HL-60 (cell line): ENCODE data around the gene DLG1.

ENCODE experiments used
- DNase-seq, 2 experiments: peaks; one replicate each; pipeline ENCODE4 v3.0.0-alpha.2; 2010 to 2020; ENCODE audit warnings: low read depth in 1 of 2, low spot score in 1 of 2
- H3K27ac ChIP-seq: fragments of 250-450 bp; sonication (Bioruptor Pico); replicated peaks from 2 replicates; pipeline ENCODE4 v1.5.1; 2020; ENCODE audit warnings: mild to moderate bottlenecking, moderate library complexity
- H3K27me3 ChIP-seq: fragments of 250-450 bp; sonication (Bioruptor Pico); 2 replicates; pipeline ENCODE4 v1.5.1; 2021; ENCODE audit warnings: mild to moderate bottlenecking, moderate library complexity; ENCODE audit not compliant: insufficient read depth, poor library complexity, severe bottlenecking
- H3K4me3 ChIP-seq: replicated peaks from 2 replicates; pipeline ENCODE4 v1.5.1; 2011; ENCODE audit warnings: mild to moderate bottlenecking, control low read depth, low read length; ENCODE audit not compliant: insufficient read depth
- GABPA ChIP-seq: IDR thresholded peaks from 2 replicates; pipeline ENCODE4 v1.6.1; 2012; ENCODE audit warnings: low read depth
- POLR2AphosphoS5 ChIP-seq: IDR thresholded peaks from 2 replicates; pipeline ENCODE4 v1.6.1; 2012; ENCODE audit warnings: low read depth
- SPI1 ChIP-seq: IDR thresholded peaks from 2 replicates; pipeline ENCODE4 v1.6.1; 2012; ENCODE audit warnings: low read depth, mild to moderate bottlenecking, borderline replicate concordance
- TF ChIP-seq, protein P1 (sequence below): IDR thresholded peaks from one replicate; pipeline ENCODE4 v1.5.1; 2011; ENCODE audit warnings: low read length, control low read depth, inconsistent platforms; ENCODE audit not compliant: insufficient read depth
- TF ChIP-seq, protein P2 (sequence below): IDR thresholded peaks from 2 replicates; pipeline ENCODE4 v1.6.1; 2012; ENCODE audit warnings: low read depth; ENCODE audit not compliant: insufficient replicate concordance

Gene DLG1

DNA sequence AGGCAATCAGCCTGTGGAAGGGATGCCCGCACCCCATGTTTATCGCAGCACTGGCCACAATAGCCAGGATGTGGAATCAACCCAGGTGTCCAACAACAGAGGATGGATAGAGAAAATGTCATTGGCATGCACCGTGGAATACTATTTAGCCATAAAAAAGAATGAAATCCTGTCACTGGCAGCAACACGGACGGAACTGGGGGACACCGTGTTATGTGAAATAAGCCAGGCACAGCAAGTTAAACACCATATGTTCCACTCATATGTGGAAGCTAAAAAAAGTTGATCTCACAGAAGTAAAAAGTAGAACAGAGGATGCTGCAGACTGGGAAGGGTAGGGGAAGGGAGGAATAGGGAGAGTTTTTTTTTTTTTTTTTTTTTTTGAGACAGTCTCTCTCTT lies 284.4 kb downstream of the DLG1 start:
- H3K4me3 ChIP-seq = no peak overlapping the region

DNA sequence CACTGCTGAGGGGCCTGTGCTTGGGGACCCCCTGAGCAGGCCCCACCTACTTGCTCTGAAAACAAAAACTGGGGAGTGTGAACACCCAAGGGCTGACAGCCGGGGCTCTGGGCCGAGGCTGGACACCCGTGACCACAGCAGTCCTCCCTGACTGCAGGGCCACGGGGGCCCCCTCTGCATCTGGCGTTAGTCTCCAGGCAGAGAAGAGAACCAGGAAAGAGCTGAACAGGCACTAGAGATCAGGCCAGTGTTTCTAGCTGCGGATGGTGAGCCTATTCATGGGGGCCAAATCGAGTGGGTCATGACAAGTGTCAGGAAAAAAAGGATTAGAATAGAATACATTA lies 285.9 kb downstream of the DLG1 start:
- TF ChIP-seq, protein P1, sequence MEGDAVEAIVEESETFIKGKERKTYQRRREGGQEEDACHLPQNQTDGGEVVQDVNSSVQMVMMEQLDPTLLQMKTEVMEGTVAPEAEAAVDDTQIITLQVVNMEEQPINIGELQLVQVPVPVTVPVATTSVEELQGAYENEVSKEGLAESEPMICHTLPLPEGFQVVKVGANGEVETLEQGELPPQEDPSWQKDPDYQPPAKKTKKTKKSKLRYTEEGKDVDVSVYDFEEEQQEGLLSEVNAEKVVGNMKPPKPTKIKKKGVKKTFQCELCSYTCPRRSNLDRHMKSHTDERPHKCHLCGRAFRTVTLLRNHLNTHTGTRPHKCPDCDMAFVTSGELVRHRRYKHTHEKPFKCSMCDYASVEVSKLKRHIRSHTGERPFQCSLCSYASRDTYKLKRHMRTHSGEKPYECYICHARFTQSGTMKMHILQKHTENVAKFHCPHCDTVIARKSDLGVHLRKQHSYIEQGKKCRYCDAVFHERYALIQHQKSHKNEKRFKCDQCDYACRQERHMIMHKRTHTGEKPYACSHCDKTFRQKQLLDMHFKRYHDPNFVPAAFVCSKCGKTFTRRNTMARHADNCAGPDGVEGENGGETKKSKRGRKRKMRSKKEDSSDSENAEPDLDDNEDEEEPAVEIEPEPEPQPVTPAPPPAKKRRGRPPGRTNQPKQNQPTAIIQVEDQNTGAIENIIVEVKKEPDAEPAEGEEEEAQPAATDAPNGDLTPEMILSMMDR = no peak
- TF ChIP-seq POLR2AphosphoS5 (no peak), GABPA (no peak), SPI1 (no peak)
- TF ChIP-seq, protein P2, sequence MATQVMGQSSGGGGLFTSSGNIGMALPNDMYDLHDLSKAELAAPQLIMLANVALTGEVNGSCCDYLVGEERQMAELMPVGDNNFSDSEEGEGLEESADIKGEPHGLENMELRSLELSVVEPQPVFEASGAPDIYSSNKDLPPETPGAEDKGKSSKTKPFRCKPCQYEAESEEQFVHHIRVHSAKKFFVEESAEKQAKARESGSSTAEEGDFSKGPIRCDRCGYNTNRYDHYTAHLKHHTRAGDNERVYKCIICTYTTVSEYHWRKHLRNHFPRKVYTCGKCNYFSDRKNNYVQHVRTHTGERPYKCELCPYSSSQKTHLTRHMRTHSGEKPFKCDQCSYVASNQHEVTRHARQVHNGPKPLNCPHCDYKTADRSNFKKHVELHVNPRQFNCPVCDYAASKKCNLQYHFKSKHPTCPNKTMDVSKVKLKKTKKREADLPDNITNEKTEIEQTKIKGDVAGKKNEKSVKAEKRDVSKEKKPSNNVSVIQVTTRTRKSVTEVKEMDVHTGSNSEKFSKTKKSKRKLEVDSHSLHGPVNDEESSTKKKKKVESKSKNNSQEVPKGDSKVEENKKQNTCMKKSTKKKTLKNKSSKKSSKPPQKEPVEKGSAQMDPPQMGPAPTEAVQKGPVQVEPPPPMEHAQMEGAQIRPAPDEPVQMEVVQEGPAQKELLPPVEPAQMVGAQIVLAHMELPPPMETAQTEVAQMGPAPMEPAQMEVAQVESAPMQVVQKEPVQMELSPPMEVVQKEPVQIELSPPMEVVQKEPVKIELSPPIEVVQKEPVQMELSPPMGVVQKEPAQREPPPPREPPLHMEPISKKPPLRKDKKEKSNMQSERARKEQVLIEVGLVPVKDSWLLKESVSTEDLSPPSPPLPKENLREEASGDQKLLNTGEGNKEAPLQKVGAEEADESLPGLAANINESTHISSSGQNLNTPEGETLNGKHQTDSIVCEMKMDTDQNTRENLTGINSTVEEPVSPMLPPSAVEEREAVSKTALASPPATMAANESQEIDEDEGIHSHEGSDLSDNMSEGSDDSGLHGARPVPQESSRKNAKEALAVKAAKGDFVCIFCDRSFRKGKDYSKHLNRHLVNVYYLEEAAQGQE = no peak

More for the DNA sequence above, 284.4 kb downstream of the DLG1 start:
- Histone ChIP-seq H3K27me3 (no peaks in the 10 kb centered on the region), H3K27ac (no peak overlapping the region)
- DNase-seq = no peak
- TF ChIP-seq POLR2AphosphoS5 (no peak), SPI1 (no peak), GABPA (no peak)
- TF ChIP-seq, protein P2 = no peak
- TF ChIP-seq, protein P1 = no peak

DNA sequence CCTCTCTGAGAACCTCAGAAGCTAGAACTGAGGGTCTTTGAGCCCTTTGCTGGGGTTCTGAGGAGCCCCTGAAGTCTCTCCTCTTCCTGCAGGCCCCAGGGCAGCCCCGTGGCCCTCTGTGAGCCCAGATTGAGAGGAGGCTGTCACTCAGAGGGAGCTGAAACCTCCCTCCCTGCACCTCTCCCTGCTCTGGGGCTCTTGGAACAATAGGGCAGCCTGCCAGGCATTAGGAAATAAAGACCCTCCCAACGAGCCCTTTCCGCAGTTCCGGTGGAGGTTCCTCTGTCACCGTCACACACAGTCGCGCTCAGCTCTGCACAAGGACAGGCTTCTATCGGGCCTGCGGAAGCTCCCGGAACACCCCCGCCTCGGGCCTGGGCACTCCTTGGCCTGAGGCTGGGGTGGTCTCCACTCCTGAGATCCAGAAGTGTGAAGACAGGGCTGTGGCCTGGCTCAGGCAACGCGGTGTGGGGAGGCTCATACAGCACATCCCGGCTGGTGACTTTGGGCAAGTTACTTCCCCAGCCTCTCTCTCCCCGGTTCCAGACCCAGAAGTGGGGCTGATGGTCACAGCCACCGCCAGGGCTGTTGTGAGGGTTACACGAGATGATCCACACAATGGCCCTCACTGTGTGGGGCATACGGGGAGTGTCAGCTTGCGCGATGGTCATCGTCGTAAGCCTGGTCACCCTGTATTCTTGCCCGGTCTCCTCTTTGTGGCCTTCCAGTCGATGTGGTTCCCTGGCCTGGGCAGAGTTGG lies 286.5 kb downstream of the DLG1 start:
- DNase-seq = no peak
- Histone ChIP-seq H3K27me3 (no peaks in the 10 kb centered on the region), H3K4me3 (no peak overlapping the region), H3K27ac (no peak overlapping the region)
- TF ChIP-seq POLR2AphosphoS5 = no peak
- TF ChIP-seq, protein P1 = no peak
- TF ChIP-seq SPI1 = no peak
- TF ChIP-seq, protein P2 = no peak
- TF ChIP-seq GABPA = no peak

More for the DNA sequence above, 285.9 kb downstream of the DLG1 start:
- no peak for DNase-seq
- Histone ChIP-seq H3K27ac (no peak overlapping the region), H3K4me3 (no peak overlapping the region), H3K27me3 (no peaks in the 10 kb centered on the region)
